Peyer's patch (tissue), 4 donors: ENCODE results near the gene EIF6.

Source experiments
- POLR2A ChIP-seq, 2 donors: fragments of 450-650 bp; IDR thresholded peaks; one replicate each; pipeline ENCODE4 v1.5.1; 2017; ENCODE audit warnings: antibody characterized with exemption in 2 of 2, mild to moderate bottlenecking in 2 of 2, moderate library complexity in 2 of 2
- TF ChIP-seq, protein P1 (sequence below), 6 experiments: fragments of 450-650 bp in 4 of 6; fragments of 200-600 bp in 2 of 6; sonication (generic) in 1 of 6; IDR thresholded peaks; one replicate each; pipeline ENCODE4 v1.5.1; 2017 to 2019; ENCODE audit warnings: antibody characterized with exemption in 6 of 6, mild to moderate bottlenecking in 3 of 6, moderate library complexity in 1 of 6

DNA sequence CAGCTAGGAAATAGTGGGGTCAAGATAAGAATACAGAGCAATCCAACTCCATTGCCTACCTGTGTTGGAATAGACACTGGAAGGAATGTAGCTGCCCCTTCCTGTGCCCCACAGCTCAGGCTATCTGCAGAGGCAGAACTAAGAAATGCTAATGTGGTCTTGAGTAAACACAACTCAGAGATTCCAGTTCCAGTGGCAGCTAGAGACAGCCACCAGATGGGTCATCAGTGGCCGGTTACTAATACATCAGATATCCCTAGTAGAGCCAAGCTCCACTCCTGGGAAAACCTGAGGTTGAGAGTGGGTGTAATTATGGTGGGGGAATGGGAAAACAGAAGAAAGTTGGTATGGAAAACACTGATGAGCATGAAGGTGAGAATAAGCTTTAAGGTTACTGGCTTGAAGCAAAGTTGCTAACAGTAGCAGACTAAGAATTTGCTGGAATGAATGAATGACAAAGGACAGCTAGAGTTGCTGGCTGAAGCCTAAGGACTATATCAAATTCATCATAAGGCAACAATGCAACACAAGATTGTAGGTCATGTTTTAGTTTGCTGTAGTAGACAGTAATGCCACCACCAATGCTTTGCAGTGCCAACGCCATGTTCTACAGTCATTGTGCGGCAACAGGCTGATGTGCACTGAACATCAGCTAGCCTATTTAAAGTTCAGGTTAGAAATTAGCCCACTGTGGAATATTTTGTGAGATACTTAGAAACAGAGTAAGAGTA lies 36.0 kb upstream of the EIF6 start:
- TF ChIP-seq, protein P1, sequence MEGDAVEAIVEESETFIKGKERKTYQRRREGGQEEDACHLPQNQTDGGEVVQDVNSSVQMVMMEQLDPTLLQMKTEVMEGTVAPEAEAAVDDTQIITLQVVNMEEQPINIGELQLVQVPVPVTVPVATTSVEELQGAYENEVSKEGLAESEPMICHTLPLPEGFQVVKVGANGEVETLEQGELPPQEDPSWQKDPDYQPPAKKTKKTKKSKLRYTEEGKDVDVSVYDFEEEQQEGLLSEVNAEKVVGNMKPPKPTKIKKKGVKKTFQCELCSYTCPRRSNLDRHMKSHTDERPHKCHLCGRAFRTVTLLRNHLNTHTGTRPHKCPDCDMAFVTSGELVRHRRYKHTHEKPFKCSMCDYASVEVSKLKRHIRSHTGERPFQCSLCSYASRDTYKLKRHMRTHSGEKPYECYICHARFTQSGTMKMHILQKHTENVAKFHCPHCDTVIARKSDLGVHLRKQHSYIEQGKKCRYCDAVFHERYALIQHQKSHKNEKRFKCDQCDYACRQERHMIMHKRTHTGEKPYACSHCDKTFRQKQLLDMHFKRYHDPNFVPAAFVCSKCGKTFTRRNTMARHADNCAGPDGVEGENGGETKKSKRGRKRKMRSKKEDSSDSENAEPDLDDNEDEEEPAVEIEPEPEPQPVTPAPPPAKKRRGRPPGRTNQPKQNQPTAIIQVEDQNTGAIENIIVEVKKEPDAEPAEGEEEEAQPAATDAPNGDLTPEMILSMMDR (IDR thresholded peaks at IDR 0.05) = no peak
- no peak for TF ChIP-seq POLR2A (IDR thresholded peaks at IDR 0.05)
